PFSK-1 (cell line): Measurements from ENCODE around the gene CACNA1D.

Experiments
- POLR2AphosphoS5 ChIP-seq: IDR thresholded peaks from 2 replicates; pipeline ENCODE4 v1.6.1; 2012; ENCODE audit warnings: low read depth, mild to moderate bottlenecking, control low read depth, low read length, moderate library complexity
- SIN3A ChIP-seq: IDR thresholded peaks from 2 replicates; pipeline ENCODE4 v1.6.1; 2012; ENCODE audit warnings: mild to moderate bottlenecking, low read length, moderate library complexity, borderline replicate concordance; ENCODE audit not compliant: insufficient read depth
- TAF1 ChIP-seq: IDR thresholded peaks from 2 replicates; pipeline ENCODE4 v1.6.1; 2012; ENCODE audit warnings: low read length, control low read depth, borderline replicate concordance; ENCODE audit not compliant: insufficient read depth

GRCh38 chr3:53633197-53633787 lies 138.9 kb downstream of the CACNA1D start:
- no peak for TF ChIP-seq POLR2AphosphoS5
- TF ChIP-seq TAF1, result no peak
- TF ChIP-seq SIN3A, result no peak
